GM19395 (cell line): Measurements from ENCODE around the gene NOTO.

Experiments
- ATAC-seq: cut with Tn5 transposase; IDR thresholded peaks from one replicate; pipeline ENCODE4 v1.9.1; 2021; ENCODE audit warnings: mild to moderate bottlenecking, moderate library complexity; ENCODE audit not compliant: unreplicated experiment

The NOTO gene

DNA sequence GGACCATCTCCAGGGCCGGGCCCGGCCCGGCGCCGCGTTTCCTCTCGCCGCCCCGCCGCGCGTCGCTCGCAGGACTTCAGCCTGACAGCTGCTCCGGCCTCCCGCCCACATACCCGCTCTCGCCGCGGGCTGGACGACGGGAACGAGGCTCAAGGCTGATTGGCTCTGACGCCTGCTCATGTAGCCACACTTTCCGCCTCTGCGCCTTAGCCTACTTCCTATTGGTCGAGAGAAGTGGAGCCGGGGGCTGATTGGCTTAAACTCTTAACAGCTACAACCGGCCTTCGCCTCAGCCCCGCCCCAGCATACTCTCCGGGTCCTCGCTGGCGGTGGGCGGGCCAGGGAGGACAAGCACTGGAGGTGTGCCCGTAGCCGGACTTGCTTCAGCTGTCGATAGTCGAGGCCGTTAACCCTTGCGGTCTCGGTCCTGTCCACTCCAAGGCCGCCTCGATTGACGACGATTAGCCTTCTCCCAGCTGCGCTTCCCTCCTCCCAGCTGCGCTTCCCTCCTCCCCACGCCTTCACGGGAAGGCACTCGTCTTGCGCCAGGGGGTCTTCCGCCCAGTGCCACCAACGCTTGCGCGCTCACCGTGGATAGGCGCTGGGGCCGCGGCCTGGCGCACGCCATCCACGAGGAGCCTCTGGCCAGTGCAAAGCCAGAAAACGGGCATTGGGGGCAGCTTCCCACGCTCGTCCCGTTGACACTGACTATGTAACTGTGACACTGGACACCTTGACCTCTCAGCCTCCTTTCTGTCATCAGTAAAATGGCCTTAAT is 31.0 kb downstream of the NOTO start, which contains the start of gene PRADC1:
Gene PRADC1, minus strand, starts transcription at position 86 of the 778 bp plus-strand sequence. Its CDS starts 79 bp downstream, at position 7.
- peak; percentile 93 for ATAC-seq

DNA sequence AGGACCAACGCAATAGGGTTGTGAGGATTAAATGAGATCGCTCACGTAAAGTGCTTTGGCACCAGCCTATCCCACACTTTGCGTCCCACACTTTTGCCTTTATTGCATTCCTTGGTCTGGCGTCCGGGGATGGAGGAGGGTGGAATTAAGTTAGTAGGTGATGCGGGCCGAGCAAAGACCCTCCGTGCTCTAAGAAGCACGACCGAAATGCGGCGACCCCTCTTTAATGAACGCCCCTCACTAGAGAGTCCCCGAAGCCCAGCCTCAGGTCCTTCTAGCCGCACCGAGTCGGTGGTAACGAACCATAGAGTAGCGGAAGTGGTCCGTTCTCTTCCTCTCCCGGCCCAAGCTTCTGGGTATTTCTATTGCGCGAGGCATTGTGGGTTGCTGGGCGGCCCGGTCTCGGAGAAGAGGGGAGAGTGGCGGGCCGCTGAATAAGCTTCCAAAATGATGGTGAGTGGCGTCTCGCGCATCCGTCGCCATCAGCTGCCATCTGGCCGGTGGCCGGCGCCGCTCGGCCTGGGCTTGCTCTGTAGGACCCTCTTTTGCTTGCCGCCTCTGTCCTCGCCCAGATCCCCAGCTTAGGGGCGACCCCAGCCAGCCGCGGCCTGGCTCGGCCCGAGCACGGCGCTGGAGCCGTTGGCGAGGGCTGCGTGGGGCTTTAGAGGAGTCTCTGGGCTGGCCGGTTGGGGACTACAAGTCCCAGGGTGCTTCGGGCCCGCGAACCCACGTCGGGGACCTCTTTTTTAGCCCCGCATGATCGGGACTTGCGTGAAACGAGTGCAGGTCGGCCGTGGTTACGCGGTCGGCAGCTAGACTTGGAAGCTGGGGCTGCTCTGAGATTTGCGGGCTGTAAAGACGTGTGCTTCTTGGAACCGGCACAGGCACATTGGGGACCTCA is 31.8 kb downstream of the NOTO start, which contains the start of gene CCT7:
Gene CCT7, plus strand, starts transcription at position 377 of the 901 bp plus-strand sequence. Its CDS starts 71 bp downstream, at position 448.
- peak; percentile 63 for ATAC-seq

DNA sequence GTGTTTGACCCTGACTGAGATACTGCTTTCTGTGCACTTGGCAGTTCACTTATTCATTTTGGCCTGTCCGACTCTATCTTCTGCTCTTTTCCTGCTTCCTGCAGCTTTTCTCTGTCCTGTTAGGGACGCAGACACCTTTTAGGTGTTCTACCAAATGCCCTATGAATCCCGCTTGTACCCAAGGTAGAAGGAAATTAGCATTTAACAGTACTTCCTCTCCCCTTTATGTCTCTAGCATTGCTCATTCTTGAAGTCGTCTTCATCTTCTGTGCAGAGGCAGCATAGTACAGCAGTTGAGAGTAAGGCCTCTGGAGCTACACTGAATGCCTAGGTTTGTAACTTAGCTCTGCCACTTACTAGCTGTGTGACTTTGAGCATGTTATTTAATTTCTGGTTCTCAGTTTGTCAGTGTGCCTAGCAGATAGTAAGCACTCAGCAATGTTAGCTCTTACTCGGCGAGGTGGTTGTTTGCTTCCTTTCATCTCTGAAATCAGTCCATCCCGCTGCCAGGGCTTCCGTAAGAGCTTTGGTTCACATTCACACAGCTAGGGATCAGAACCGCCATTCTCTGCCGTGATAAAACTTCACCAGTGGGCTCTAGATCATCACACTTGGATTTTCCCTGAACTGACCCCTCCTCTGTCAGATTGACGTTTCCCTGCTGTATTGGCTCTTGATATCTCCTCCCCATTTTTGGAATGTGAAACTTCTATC is 33.1 kb downstream of the NOTO start:
- ATAC-seq = no peak

DNA sequence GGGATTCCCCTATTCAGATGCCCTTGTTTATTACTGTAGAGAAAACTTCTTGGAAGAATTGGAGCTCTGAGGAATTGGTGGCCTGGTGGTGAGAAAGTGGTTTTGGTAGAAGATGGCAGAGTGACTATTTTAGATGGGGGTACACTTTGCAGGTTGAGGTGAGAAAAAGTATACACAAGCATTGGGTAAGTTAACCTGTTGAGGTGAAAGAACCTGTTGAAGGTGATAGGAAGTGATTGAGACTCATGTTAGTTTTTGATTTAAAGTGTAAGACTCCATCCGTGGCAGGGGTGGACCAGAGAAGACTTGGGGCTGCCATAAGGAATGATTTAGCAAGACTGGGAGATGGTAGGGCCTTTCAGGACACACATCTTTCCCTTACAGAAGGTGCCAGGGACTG is 34.8 kb downstream of the NOTO start:
- ATAC-seq = no peak

DNA sequence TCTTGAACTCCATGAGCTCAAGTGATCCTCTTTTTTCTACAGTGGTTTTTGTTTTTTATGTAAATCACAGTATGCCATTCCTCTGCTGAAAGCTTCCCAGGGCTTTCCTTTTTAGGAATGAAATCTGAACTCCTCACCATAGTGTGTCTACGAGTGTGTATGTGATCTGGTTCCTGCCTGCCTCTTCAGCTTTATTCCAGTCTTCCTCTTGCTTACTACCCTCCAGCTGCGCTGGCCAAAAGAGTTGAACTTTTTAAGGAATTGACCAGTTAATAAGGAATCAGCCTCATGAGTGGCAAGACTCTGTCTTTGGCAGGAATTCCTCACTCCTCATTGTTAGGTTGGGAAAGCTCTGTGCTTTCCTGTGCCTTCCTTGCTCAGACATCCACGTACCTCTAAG is 35.8 kb downstream of the NOTO start:
- no peak for ATAC-seq

DNA sequence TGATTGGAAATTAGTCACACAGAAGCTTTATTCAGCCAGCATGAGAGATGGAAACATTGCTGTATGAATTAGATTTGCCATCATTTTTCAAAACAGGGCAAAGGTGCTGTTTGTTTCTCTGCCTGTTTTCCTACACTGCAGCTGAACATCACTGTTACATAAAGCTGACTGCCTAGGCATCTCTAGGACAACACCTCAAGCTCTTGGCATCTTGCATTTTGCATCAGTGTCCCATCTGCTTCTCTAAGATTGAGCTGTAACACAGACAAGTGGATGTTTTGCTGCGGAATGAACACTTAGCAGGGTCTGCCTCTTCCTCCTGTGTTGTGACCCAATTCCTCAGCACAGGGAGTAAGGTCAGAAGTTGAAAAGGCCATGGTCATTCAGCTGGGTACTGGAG is 36.6 kb downstream of the NOTO start:
- ATAC-seq = no peak

DNA sequence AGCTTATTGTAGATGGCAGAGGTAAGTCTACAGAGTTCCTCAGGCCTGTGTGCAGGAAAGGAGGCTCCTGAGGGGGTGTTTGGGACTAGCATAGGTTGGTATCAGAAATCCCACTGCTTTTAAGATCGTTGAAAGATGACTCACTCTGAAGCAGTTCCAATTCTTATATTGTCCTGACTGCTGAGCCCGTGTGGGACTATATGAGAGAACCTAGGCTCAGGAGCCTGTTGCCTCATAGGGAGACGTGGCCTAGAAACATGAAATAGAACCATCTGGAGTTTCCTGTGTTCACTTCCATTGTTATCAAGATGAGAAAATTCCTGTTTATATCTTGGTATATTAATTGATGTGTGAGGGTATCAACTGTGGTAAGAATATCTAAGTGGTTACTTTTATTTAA is 37.4 kb downstream of the NOTO start:
- ATAC-seq = no peak

DNA sequence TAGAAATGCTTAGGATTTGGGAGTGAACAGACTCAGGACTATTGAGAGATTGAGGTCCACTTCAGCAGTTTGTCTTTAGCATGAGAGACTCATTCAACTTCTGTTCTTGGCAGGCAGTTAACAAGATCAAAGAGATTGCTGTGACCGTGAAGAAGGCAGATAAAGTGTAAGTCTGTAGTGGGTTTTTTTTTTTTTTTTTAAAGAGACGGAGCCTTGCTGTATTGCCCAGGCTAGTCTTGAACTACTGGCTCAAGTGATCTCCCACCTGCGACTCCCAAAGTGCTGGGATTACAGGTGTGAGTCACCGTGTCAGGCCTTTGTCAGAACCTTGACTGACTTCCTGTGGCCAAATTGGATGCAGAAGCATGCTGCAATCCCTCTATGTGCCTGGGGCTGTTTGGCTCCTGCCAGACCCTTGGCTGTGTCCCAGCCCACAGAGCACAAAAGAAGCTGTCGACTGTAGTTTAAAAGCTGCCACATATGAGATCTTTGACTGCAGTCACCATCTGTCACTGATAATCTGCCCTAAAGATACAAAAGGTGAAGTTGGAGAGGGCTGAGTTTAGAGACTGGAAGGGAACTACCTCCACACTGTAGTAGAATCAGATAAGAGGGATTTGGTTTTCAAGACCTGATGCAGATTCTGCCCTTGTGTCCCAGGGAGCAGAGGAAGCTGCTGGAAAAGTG is 41.7 kb downstream of the NOTO start:
- ATAC-seq = no peak

DNA sequence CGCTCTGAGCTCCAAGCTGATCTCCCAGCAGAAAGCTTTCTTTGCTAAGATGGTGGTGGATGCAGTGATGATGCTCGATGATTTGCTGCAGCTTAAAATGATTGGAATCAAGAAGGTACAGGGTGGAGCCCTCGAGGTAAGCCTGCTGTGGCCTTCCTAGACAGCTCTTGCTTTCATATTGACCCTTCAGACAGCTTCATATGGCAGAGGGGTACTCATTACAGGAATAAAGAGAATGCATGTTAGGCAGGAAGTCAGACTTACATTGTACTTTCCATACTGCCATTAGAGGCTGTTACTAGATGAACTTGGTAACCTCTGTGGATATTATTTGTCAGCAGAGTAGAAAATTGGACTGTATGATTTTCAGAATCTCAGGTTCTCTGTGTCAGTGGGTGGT is 42.2 kb downstream of the NOTO start:
- no peak for ATAC-seq

DNA sequence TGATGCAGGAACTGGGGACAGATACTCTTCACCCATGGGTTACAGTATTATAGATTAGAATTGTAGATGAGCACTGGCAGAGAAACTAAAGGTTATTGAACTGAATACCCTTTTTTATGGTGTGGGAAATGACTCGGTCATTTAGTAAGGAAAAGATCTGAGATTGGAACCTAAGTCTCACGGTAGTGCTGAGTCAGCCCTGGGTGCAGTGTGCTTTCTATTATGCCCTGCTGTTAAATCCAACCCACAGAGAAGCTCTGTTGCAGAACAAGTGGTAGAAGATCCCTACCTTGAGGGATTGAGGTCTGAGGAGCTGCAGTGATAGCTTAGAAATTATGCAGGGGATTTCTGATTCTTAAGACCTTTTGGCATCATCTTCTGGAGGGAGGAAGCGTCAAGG is 44.5 kb downstream of the NOTO start:
- no peak for ATAC-seq

DNA sequence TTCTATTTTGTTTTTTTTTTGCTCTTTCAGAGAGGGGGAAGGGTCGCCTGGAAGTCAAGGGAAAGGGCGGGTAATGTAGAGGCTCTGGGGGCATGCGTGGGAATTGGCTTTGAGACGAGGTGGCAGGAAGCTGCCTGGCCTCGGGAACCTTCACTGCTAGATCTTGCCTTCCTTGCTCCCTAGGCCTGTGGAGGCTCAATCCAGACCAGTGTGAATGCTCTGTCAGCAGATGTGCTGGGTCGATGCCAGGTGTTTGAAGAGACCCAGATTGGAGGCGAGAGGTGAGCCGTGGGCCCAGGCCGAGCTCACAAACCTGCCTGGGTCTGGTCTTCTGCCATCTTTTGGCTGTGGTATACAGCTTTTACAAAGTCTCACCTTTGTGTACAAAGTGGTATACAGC is 47.3 kb downstream of the NOTO start:
- no peak for ATAC-seq

DNA sequence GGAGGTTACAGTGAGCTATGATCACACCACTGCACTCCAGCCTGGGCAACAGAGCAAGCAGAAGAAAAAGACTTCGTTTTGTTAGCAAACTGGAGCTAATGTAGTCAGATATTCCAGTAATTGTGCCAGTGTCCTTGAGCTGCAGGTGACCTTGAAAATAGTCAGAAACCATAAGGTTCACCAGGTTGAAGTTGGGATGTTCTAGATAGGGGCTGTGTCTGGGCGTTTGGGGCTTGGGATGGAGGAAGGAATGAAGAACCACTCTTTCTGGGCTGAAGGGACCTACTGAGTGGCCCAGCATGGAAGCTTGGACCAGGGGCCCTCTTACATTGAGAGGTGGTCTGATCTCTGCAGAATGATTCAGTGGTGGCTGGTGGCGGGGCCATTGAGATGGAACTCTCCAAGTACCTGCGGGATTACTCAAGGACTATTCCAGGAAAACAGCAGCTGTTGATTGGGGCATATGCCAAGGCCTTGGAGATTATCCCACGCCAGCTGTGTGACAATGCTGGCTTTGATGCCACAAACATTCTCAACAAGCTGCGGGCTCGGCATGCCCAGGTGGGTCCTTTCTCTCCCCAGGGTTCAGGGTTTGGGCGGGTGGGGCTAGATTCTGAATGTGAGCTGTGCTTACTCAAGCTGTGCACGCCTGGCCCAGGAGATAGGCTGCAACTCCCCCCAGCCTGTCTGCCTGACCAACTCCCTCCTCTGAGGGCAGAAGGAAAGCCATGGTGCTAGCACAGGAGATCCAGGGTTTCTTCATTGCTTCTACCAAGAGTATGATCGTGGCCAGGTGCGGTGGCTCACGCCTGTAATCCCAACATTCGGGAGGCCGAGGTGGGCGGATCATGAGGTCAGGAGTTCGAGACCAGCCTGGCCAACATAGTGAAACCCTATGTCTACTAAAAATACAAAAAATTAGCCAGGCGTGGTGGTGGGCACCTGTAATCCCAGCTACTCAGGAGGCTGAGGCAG is 48.8 kb downstream of the NOTO start:
- ATAC-seq = no peak

DNA sequence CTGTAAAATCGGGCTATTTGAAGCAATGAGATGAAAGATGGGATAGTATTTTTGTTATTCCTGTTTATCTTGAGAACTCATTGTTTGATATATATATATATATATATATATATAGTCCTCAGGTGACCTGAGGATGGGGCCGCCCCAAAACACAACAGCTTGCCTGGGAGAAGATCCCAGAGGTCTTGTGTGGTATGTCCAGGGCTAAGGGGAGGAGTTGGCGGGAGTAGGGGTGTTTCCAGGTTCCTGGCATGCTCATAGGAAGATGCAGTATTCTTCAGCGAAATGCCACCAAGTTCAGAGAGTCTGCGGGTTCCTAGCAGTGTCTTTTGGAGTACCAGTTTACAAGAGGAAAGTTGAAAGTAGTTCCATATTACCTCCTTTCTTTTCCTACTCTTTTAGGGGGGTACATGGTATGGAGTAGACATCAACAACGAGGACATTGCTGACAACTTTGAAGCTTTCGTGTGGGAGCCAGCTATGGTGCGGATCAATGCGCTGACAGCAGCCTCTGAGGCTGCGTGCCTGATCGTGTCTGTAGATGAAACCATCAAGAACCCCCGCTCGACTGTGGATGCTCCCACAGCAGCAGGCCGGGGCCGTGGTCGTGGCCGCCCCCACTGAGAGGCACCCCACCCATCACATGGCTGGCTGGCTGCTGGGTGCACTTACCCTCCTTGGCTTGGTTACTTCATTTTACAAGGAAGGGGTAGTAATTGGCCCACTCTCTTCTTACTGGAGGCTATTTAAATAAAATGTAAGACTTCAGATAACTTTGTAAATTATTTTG is 50.1 kb downstream of the NOTO start:
- no peak for ATAC-seq

DNA sequence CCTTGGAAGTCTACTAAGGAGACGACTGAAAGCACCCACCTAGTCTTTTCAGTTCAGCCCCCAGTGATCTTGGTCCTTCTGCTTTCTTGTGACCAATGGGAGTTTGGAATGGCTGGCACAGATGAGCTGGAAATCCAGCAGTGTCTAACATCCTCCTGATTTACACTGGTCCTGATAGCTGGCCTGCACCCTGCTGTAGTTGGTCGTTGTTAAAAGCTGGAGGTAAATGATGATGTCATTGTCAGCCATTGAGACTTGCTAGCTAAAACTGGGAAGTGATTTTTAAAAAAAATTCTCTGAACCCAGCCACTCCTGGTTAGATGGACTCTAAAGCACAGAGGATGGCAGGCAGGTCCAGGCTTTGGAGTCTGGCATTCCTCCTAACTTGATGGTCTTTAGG is 51.0 kb downstream of the NOTO start:
- ATAC-seq = no peak

DNA sequence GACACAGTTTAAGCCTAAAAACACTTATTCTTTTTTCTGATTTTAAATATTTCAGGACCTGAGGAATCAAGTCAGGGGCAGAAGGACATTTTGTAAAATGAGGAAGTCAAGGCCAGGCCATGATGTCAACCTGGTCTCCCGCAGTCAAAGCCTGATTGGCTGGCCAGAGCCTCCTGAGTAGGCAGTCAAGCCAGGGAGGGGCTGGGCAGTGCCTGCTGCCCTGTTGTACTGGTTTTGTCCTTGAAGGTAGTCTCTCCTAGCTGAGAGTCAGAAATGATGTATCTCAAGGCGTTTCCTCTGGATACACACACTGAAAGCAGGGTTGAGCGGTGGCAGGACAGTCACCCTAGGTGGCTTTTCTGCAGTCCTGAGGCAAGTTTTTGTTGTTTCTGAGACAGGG is 51.5 kb downstream of the NOTO start:
- no peak for ATAC-seq

DNA sequence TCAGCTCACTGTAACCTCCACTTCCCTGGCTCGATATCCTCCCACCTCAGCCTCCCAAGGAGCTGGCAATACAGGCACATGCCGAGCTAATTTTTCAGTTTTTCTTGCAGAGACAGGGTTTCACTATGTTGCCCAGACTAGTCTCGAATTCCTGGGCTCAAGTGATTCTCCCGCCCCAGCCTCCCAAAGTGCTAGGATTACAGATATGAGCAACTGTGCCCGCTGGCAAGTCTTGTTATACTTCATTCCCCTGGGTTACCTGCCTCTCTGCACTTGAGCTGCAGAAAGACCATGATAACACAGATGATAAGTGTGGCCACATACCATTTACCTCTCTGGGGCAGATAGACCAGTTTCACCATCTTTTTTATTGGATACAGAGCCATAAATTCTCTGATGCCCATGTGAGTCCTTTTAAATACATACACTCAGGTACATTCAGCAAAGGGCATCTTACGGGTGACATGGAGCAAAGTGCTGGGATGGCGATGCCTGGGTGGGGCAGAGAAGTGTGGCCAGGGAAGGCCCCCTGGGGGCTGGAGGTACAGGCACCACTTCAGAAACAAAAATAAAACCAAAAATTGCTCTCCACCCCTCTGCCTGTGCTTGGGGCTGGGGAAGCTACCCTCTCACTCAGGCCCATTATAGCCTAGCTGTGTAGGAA is 52.1 kb downstream of the NOTO start:
- ATAC-seq = no peak

DNA sequence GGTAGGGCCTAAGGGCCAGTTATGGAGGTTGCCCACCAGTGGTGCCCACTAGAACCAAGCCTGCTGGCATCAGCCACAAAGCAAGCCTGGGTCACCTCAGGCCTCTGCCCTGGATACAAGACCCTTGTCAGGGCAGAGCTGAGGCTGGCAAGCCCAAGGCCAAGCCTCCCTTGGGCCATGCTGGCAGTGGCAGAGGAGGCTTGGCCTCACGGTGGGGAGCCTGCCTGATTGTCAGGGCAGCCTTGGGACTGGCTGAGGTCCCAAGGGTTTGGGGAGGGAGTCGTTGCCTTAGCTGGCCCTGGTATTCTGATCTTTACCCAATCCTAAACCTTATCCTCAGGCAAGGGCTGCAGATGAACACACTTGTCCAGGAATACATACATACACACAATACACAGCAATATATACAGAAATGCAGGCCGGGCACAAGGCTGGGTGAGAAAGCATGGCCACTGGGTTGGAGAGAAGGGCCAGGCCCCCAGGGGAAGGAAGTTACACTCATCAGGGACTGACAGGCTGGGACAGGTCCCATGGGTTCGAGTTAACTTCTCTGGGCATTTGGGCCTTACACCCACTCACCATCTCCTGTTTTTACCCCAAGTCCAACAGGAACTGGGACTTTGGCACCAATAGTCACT is 52.8 kb downstream of the NOTO start:
- ATAC-seq = no peak
